ENCODE results near the gene DBR1.
A peak's percentile ranks its signal among the peaks of the same experiment; 100 is the strongest.
"Not testable (repeated sequence)": the region's sequence is repeated elsewhere in the genome, so short reads cannot be mapped to it uniquely, and the experiment has no call there.

The DBR1 gene

DNA sequence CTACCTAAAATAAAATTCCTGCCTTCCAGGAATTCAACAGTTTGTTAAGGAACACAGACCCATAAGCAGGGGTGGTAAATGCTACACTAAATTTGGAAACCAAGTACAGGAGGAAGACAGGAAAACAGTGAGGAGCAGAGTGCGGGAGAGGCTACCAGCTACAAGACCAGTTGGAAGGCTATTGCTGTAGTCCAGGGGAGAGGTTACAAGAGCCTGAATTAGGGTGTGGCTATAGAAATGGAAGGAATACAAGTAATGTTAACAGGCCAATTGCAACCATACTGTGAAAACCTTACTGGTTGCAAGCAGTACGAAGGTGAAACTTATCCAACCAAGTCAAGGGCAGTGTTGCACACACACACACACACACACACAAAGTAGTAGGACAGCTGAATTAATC, 11.5 kb upstream of the DBR1 start:
- peak; percentile 65 for DNase-seq

- DNase-seq = no peak
Observed at GRCh38 chr3:138184994-138185393, 10.3 kb upstream of the DBR1 start.

- DNase-seq = peak; percentile 90
Observed at GRCh38 chr3:138180375-138181029, 5.8 kb upstream of the DBR1 start.

- DNase-seq = no peak
Observed at GRCh38 chr3:138173769-138174420, 826 bp downstream of the DBR1 start.

DNA sequence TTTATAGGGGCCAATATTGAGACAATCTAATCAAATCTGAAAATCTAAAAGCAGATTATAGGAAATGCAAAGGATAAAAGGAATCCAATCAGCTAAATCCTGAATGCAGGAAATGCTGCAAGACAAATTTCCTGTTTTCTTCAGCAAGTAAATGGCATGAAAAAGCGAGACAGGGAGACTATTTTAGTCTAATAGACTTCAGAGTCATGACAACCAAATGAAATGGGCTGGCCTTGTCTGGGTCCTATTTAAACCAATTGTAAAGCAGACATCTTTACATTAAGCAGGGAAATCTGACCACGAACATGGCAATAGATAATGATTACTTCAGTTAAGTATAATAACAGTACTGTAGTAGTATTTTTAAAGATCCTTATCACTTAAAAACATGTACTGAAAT, 2.1 kb downstream of the DBR1 start:
- DNase-seq = peak; percentile 16

DNA sequence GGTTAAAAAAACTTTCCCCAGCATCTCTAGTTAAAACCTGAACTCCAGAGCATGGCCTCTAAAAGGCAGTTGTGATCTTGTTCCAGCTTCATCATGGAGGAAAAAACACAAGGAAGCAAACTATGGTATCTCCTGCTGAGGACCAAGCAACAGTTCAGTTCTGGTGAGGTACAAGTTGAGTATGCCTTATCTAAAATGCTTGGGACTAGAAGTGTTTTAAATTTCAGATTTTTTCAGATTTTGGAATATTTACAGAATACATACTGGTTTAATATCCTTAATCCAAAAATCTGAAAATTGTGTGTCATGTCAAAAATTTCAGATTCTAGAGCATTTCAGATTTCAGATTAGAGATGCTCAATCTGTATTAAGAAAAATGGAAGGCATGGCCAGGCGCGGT, 9.7 kb downstream of the DBR1 start:
- no peak for DNase-seq

DNA sequence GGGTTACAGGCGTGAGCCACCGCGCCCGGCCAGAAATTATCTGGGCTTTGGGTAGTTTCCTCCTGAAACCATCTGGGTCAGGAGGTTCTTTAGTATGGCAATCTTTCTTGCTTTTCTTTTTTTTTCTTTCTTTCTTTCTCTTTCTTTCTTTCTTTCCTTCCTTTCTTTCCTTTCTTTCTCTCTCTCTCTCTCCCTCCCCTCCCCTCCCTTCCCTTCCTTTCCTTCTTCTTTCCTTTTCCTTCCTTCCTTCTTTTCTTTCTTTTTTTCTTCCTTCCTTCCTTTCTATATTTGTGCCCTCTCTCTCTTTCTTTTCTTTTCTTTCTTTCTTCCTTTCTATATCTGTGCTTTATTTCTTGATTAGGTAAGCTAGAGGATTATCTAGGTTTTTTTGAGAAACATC, 17.0 kb downstream of the DBR1 start:
- DNase-seq = no peak

DNA sequence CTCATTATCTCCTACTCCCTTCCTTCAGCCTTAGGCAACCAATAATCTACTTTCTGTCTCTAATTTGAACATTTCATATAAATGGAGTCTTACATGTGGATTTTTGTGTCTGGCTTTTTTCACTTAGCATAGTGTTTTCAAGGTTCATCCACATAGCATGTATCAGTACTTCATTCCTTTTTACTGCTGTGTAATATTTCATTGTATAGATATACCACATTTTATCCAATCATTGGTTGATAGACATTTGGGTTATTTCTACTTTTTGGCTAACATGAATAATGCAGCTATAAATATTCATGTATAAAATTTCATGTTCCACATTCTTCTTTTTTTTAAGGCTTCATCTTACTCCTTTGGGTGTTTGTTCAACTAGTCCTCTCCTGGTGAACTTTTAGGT, 20.2 kb downstream of the DBR1 start:
- no peak for DNase-seq

DNA sequence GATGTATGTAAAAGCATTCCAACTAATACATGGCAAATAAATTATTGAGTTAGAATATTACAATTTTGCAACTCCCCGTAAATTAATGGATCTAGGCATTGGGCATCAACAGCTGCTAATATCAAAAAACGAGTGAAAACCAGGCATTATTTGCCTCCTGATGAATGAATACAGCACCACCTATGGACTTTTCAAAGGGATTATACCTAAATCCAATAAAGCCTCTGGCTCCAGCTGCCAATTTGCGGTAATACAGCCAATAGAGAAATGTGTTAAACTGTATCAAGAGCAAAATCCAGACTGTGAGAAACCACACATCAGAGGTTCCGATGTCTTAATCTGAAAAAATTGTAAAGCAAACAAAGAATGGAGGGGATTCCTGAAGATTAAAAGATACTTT, 26.2 kb downstream of the DBR1 start:
- no peak for DNase-seq

GRCh38 chr3:138142181-138142580, 32.5 kb downstream of the DBR1 start:
- DNase-seq = not testable (repeated sequence)

GRCh38 chr3:138140940-138141339, 33.8 kb downstream of the DBR1 start:
- no peak for DNase-seq

DNA sequence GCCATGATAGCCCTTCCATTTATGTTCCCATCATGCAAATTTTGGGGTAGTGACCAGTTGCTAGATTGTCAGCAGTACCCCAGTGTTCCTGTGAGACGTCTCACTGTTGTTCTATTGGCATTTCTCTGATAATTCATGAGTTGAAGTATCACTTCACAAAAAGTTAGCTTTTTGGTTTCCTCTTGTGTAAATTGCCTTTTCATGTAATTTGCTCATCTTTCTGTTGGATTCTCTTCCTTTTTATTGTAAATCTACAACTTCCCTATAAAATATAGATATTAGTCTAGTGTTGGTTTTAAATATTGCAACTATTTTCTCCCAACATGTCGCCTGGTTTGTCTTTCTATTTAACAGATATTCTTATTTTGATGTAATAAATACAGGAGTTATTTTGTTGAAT, 35.0 kb downstream of the DBR1 start:
- DNase-seq = no peak

DNA sequence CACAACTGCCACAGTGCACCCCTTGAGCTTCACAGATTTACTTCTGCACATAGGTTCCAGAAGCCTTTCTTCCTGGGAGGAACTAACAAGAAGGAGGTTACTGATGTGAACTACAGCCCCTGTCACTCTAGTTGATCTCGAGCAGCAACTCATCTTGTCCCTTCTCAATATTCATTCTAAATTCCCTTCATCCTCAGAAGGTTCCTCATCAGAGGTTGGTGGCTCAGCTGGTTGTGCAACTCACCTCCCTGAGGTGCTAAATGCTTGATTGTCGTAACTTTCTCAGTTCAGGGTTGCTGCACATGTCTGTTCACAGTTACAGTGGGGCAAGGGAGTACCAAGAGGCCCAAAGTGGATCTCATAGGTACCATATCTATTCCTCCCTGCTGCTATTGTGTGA, 36.9 kb downstream of the DBR1 start:
- DNase-seq = peak; percentile 16

DNA sequence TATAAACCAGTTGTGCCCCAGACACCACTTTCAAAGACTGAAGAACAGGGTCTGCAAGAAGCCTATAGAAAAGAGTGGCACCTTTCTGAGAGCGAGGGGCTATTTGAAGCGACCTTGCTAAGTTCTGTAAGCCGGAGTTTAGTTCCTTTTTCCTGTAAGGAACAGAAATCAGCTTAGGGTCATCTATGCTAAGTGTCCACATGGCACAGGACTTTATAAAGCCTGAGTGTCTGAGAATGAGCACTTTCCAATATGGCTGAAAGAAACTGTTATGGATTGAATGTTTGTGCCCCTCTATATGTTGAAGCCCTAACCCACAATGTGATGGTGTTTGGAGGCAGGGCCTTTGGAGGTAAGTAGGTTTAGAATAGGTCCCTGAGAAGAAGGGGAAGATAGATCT, 38.5 kb downstream of the DBR1 start:
- no peak for DNase-seq

GRCh38 chr3:138135833-138136194, 38.9 kb downstream of the DBR1 start:
- no peak for DNase-seq

GRCh38 chr3:138135146-138135832, 39.4 kb downstream of the DBR1 start:
- peak; percentile 35 for DNase-seq

GRCh38 chr3:138132239-138132638, 42.5 kb downstream of the DBR1 start, which contains the start of gene A4GNT:
Gene A4GNT (minus strand): TSS chr3:138132390. CDS start chr3:138131256, 1,134 bp downstream.
- no peak for DNase-seq

- DNase-seq = no peak
Observed at GRCh38 chr3:138127636-138128365, 46.9 kb downstream of the DBR1 start.

GRCh38 chr3:138125548-138126221, 49.0 kb downstream of the DBR1 start:
- no peak for DNase-seq

- no peak for DNase-seq
Observed at GRCh38 chr3:138124706-138125355, 49.9 kb downstream of the DBR1 start.

GRCh38 chr3:138124188-138124587, 50.5 kb downstream of the DBR1 start:
- no peak for DNase-seq

DNA sequence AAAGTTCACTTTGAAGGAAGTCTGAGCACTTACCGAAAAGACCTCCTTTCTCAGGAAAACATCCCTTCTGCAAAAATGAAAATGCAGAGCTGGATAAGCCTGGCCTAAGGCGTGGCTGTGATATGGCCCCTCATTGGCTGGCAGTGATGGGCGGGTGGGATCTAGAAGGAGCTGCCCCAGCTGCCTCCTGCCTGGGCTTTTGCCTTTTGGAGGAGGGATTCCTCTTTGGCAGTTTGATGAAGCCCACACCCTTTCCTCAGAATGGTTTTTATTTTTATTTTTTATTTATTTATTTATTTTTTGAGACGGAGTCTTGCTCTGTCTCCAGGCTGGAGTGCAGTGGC, 55.3 kb downstream of the DBR1 start:
- DNase-seq = no peak

All from hematopoietic multipotent progenitor cell treated with erythropoietin and hydrocortisone succinate and interleukin-3 and kit ligand, for 6 days (in vitro differentiated cells).